ENCODE measurements around the gene IFITM2.

The IFITM2 gene

DNA sequence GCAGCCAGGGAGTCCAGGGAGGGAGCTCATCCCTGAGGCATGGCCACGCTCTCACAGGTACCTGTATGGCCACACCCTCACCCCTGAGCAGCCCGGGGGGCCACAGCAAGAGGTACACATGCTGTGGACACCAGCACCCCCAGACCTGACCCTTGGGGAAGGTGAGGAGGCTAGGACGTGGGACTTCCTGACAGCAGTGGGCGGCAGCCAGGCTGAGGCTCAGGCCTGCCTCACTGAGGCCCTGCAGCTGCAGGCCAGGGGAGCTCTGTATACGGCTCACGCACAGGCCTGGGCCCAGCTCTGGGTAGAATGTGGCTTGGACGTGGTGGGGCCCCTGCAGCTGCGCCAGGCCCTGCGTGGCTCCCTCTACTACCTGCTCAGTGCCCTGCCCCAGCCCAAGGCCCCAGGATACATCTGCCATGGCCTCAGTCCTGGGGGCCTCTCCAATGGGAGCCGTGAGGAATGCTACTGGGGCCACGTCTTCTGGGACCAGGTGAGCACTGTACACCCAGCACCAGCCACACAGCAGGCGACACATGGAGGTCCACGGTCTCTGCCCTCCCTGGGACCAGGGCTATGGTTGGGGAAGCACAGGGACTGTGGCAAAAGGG lies 16.9 kb upstream of the IFITM2 start:
- Histone ChIP-seq H3K79me2 (ENCODE audit: low read length) (no peaks in the 10 kb centered on the region), H2AFZ (ENCODE audit: low read length) (no peak overlapping the region), H4K20me1 (ENCODE audit: insufficient read depth, low read length) (no peaks in the 10 kb centered on the region), H3K27me3 (replicated peaks; ENCODE audit: insufficient read depth, low read length) (peaks cover 16% of the 10 kb centered on the region), H3K4me2 (ENCODE audit: low read depth, low read length) (no peak overlapping the region), H3K4me3 (ENCODE audit: low read length) (no peak overlapping the region), H3F3A (ENCODE audit: insufficient read depth, low read length) (no peaks in the 10 kb centered on the region), H3K4me1 (ENCODE audit: low read length) (no peaks in the 10 kb centered on the region), H3K27ac (ENCODE audit: low read length) (no peak overlapping the region), H3K9ac (ENCODE audit: low read length) (no peak overlapping the region), H3K9me2 (replicated peaks; ENCODE audit: insufficient read depth, low read length) (no peaks in the 10 kb centered on the region), H3K9me3 (replicated peaks; ENCODE audit: insufficient read depth, low read length) (no peaks in the 10 kb centered on the region), H3K36me3 (replicated peaks; ENCODE audit: insufficient read depth, low read length) (no peaks in the 10 kb centered on the region)
- DNase-seq, result no peak
- TF ChIP-seq EZH2phosphoT487 (IDR thresholded peaks at IDR 0.05; ENCODE audit: low read length) (no peak), EZH2 (optimal IDR thresholded peaks at IDR 0.05; ENCODE audit: low read depth, low read length) (no peak)
- TF ChIP-seq, protein P1, sequence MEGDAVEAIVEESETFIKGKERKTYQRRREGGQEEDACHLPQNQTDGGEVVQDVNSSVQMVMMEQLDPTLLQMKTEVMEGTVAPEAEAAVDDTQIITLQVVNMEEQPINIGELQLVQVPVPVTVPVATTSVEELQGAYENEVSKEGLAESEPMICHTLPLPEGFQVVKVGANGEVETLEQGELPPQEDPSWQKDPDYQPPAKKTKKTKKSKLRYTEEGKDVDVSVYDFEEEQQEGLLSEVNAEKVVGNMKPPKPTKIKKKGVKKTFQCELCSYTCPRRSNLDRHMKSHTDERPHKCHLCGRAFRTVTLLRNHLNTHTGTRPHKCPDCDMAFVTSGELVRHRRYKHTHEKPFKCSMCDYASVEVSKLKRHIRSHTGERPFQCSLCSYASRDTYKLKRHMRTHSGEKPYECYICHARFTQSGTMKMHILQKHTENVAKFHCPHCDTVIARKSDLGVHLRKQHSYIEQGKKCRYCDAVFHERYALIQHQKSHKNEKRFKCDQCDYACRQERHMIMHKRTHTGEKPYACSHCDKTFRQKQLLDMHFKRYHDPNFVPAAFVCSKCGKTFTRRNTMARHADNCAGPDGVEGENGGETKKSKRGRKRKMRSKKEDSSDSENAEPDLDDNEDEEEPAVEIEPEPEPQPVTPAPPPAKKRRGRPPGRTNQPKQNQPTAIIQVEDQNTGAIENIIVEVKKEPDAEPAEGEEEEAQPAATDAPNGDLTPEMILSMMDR (IDR thresholded peaks at IDR 0.05; ENCODE audit: low read length), result no peak

DNA sequence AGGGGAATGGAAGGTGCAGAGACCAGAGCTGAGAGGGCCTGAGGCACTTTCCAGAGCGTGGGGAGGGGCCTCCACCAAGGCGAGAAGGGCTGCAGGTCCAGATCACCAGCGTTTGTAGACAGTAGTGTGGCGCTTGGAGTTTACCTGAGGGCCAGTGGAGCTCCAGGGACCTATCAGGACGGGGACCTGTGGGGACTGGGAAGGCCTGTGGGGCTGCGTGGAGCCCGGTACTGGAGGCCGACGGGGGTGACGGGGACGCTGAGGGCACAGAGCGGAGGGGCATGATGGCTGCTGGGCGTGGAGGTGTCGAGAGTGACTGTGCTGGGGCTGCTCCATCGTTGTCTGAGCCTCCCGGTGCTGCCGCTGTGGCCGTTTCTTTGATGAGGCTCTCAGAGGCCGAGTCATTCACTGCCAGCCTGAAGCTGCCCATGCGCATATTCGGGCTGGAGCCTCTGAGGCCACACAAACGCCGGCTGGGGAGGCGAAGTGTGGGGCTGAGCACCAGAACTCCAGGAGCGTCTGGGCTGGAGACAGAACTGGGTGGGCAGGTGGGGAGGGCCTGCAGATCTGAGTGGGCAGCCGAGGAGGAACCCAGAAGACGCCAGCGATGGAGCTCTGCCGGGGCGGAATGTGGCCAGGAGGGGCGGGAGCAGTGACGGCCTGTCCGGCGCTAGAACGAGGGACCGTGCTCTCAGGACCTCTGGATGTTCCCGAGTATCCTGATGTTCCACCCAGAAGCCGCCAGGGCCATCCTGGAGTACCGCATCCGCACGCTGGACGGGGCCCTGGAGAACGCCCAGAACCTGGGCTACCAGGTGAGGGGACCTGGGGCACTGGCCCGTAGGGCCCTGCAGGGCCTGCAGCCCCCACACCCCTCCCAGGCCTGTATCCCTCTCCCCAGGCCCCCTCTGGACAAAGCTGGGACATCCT lies 16.1 kb upstream of the IFITM2 start:
- Histone ChIP-seq H3K9ac (ENCODE audit: low read length) (no peak overlapping the region), H3K9me3 (replicated peaks; ENCODE audit: insufficient read depth, low read length) (no peaks in the 10 kb centered on the region), H3K27ac (ENCODE audit: low read length) (no peak overlapping the region), H3K9me2 (replicated peaks; ENCODE audit: insufficient read depth, low read length) (no peaks in the 10 kb centered on the region), H3K36me3 (replicated peaks; ENCODE audit: insufficient read depth, low read length) (no peaks in the 10 kb centered on the region), H4K20me1 (ENCODE audit: insufficient read depth, low read length) (no peaks in the 10 kb centered on the region), H3K27me3 (replicated peaks; ENCODE audit: insufficient read depth, low read length) (peaks cover 21% of the 10 kb centered on the region), H3F3A (ENCODE audit: insufficient read depth, low read length) (no peaks in the 10 kb centered on the region), H3K79me2 (ENCODE audit: low read length) (no peaks in the 10 kb centered on the region), H2AFZ (ENCODE audit: low read length) (no peak overlapping the region), H3K4me3 (ENCODE audit: low read length) (no peak overlapping the region), H3K4me1 (ENCODE audit: low read length) (no peaks in the 10 kb centered on the region), H3K4me2 (ENCODE audit: low read depth, low read length) (no peak overlapping the region)
- TF ChIP-seq, protein P1 (IDR thresholded peaks at IDR 0.05; ENCODE audit: low read length), result no peak
- TF ChIP-seq EZH2phosphoT487 (IDR thresholded peaks at IDR 0.05; ENCODE audit: low read length), result no peak
- no peak for TF ChIP-seq EZH2 (optimal IDR thresholded peaks at IDR 0.05; ENCODE audit: low read depth, low read length)
- no peak for DNase-seq

DNA sequence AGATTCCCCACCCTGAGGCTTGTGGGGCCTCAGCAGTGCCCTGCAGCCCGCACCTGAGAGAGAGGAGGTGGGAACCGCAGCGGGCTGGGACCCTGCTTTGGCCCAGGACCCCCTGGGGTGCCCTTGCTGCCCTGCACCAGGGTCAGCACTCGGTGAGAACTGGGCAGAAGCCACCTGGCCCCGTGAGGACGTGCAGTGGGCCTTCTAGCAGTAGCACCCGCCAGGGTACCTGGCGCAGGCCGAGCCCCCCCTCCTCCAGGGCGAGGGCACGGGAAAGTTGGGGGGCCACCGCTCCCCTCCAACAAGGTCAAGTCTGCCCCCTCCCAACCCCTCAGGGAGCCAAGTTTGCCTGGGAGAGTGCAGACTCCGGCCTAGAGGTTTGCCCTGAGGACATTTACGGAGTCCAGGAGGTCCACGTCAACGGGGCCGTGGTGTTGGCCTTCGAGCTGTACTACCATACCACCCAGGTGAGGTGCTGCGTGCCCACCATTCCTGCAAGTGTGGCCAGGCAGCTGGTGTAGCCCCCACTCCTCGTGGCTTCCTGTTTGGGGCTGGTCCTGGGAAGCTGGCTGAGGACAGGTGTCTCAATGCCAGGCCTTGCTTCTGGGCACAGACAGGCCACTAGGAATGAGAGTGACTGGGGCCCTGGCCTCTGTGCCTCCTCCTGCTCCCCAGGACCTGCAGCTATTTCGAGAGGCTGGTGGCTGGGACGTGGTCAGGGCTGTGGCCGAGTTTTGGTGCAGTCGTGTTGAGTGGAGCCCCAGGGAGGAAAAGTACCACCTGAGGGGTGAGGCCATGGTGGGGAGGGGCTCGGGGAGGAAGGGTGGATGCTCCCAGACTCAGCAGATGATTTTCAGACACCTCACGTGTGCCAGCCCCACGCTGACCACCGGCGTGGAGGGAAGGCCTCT lies 15.2 kb upstream of the IFITM2 start:
- no peaks in the 10 kb centered on the region for H3K9me2 ChIP-seq (replicated peaks; ENCODE audit: insufficient read depth, low read length)
- no peak overlapping the region for H3K27ac ChIP-seq (ENCODE audit: low read length)
- H3K9ac ChIP-seq (ENCODE audit: low read length), result no peak overlapping the region
- no peaks in the 10 kb centered on the region for H4K20me1 ChIP-seq (ENCODE audit: insufficient read depth, low read length)
- no peak overlapping the region for H3K4me2 ChIP-seq (ENCODE audit: low read depth, low read length)
- DNase-seq, result no peak
- no peaks in the 10 kb centered on the region for H3K36me3 ChIP-seq (replicated peaks; ENCODE audit: insufficient read depth, low read length)
- no peak overlapping the region for H2AFZ ChIP-seq (ENCODE audit: low read length)
- H3K4me1 ChIP-seq (ENCODE audit: low read length), result no peaks in the 10 kb centered on the region
- no peak overlapping the region for H3K4me3 ChIP-seq (ENCODE audit: low read length)
- H3K79me2 ChIP-seq (ENCODE audit: low read length), result no peaks in the 10 kb centered on the region
- peaks cover 16% of the 10 kb centered on the region for H3K27me3 ChIP-seq (replicated peaks; ENCODE audit: insufficient read depth, low read length)
- TF ChIP-seq, protein P1 (IDR thresholded peaks at IDR 0.05; ENCODE audit: low read length), result no peak
- TF ChIP-seq EZH2phosphoT487 (IDR thresholded peaks at IDR 0.05; ENCODE audit: low read length) (no peak), EZH2 (optimal IDR thresholded peaks at IDR 0.05; ENCODE audit: low read depth, low read length) (no peak)
- H3K9me3 ChIP-seq (replicated peaks; ENCODE audit: insufficient read depth, low read length), result no peaks in the 10 kb centered on the region
- no peaks in the 10 kb centered on the region for H3F3A ChIP-seq (ENCODE audit: insufficient read depth, low read length)

Measured in MM.1S (cell line).